ENCODE results near the gene CEBPA.

The CEBPA gene

DNA sequence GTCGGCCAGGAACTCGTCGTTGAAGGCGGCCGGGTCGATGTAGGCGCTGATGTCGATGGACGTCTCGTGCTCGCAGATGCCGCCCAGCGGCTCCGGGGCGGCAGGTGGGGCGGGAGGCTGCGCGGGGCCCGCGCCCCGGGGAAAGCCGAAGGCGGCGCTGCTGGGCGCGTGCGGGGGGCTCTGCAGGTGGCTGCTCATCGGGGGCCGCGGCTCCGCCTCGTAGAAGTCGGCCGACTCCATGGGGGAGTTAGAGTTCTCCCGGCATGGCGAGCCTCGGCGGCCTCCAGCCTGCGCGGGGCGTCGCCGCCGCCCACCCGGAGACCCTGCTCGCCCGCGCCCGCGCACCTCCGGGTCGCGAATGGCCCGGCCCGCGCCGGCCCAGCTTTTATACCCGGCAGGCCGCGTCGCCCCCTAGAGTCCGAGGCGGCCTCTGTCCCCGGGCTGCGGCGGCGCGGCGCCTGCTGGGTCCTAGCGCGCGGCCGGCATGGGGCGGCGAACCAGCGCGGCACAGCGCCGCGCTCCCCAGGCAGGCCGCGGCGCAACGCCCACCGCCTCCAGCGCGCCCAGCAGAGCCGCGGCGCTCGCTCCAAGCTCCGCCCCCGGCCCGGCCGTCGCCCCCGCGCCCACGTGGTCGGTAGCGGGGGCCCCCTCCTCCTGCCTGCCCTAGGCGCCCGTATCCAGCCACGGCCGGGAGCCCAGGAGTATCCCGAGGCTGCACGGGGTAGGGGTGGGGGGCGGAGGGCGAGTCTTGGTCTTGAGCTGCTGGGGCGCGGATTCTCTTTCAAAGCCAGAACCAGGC is at the start of gene CEBPA:
TSS of gene CEBPA (minus strand) at position 360 of the 799 bp plus-strand sequence. CDS start at position 240, 120 bp downstream.
- DNase-seq, result peak; percentile 71

DNA sequence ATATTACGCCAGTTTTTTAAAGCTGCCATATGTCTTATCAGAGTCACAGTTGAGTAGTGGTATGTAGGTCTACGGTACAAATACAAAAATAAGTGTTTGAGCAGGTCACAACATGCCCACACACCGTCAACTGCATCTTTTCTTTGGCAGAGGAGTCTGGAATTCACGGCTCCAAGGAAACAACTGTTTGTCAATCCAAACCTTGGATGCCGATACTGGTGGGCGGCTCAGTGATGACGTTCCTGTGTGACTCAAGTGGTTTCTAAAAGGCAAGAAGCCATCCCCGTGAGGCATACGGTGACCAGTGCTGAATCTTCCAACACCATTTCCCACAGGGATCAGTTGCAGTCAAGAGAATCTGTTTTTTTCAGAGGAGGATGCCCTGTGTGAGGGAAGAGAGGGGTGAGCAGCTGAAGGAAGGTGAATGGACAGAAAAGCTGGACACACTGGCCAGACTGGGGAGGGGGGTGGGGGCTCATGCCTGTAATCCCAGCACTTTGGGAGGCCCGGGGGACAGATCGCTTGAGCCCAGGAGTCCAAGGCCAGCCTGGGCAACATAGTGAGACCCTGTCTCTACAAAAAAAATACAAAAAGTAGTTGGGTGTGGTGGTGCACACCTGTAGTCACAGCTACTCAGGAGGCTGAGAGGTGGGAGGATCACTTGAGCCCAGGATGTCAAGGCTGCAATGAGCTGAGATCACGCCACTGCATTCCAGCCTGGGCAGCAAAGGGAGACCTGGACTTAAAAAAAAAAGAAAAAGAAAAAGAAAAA is 48.4 kb upstream of the CEBPA start:
- no peak for DNase-seq

DNA sequence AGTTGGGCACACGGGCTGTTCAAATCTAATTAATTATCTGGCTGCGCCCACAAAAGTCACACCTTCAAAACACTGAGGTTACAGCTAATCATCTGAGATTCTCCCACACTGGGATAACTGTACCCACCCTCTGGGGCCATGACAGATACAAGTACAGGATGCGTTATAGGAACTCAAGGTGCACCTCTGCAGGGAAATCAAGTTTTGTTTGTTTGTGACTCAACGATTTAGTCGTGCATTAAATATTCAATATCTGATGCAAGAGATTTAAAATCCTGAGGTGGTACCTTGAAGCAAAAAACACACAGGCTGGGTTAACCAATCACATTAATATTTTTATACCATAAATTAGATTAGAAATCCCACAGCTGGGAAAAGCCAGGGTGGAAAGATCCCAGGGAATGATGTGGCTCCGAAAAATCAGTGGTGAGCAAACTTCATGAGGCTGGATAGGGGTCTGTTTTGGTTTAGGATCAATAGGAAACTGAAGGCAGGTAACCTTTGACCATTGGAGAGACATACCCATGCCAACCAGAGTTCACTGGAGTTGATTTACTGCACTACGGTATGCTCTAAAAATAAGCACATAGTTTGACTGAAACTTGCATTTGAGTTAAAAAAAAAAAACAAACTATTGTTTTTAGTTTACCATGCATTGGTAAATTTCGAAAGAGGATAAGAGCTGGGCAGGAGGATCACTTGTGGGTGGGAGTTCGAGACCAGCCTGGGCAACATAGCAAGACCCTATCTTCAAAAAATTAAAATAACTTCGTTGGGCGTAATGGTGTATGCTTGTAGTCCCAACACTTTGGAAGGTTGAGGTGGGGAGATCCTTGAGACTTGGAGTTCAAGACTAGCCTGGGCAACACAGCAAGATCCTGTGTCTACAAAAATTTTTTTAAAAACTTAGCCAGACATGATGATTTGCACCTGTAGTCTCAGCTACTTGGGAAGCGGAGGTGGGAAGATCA is 47.3 kb upstream of the CEBPA start:
- no peak for DNase-seq

DNA sequence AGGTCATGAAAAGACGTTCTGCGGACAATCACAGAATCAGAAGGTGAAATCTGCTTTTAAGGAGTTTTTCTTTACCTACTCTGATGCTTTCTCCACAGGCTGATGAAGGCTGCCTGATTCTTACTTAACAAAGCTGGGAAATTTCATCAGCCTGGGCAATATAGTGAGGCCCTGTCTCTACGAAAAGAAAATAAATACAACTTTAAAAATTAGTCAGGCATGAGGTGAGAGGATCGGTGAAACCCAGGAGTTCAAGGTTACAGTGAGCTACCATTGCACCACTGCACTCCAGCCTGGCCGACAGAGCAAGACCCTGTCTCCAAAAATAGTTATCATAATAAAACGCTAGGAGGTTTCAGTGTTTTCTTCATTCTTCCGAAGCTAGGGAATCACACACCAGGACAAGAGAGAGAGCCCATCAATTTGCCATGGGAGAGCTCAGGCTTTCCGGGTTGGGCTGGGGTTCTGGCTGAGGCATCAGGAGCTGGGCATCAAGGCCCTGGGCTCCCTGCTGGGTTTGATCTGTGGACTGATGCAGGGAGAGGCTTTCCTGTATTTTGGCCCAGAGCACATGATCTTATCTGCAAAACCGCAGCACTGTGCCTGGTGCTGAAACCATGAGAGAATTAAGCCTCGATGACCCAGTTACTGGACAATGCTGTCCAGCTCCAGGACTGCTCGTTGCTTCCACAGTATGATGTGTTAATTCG is 46.1 kb upstream of the CEBPA start:
- no peak for DNase-seq

DNA sequence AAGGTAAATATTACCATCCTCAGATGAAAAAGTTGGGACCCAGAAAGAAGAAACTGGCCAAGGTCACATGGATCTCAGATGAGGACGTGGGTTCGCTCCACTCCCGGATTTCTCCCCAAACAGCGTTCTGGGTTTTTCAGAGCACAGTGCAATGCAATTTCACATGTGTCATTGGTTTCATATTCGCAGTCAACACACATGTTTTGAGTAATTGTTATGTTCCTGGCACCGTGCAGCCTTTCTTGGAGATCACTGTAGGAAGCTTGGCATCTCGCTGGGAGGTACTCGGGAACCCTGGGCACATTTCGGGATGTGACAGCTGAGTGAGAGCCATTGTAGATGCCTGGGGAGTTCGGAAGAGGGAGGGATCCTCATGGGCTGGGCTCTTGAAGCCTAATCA is 45.0 kb upstream of the CEBPA start:
- no peak for DNase-seq

DNA sequence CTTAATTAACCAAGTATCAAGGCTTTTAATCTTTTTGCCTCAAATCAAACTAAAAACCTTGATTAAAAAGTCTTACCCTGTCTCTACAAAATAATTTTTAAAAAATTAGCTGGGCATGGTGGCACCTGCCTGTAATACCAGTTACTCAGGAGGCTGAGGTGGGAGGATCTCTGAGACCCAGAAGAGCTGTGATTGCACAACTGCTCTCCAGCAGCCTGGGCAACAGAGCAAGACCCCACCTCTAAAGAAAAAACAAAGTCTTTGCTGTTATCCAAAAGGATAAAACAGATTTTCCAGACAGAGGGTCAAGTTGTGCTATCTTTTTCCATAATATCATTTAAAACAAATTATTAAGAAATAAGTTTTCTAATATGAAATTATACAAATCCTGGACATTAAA is 44.3 kb upstream of the CEBPA start:
- no peak for DNase-seq

DNA sequence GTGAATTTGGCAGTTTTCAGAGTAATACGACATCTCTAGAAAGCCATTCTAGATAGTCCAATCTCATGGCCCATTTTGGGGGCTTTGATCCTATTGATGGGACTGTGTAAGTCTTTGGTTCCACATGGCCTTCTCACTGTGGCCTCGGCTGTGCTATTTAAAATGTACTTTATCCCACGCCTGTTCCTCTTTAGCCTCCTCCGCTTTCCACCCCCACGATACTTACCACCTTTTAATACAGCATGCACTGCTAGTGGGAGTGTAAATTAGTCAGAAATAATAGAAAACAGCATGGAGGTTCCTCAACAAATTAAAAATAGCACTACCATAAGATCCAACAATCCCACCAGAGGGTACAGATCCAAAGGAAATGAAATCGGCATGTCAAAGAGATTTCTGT is 42.8 kb upstream of the CEBPA start:
- no peak for DNase-seq

DNA sequence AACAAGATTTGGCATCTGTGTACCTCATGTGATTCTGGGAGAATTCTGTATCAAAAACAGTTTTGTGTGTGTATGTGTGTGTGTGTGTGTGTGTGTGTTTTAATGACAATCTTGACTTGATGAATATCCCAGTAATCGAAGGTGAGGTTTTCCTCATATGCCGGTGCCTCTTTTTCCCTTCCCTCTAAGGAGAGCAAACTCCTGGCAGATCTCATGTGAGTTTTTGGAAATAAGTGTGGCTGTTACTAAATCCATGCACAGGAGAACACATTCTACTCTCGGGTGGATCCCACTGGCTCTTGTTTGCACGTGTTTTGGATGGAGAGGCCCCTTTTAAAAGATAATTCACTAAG is 42.2 kb upstream of the CEBPA start:
- DNase-seq, result no peak

DNA sequence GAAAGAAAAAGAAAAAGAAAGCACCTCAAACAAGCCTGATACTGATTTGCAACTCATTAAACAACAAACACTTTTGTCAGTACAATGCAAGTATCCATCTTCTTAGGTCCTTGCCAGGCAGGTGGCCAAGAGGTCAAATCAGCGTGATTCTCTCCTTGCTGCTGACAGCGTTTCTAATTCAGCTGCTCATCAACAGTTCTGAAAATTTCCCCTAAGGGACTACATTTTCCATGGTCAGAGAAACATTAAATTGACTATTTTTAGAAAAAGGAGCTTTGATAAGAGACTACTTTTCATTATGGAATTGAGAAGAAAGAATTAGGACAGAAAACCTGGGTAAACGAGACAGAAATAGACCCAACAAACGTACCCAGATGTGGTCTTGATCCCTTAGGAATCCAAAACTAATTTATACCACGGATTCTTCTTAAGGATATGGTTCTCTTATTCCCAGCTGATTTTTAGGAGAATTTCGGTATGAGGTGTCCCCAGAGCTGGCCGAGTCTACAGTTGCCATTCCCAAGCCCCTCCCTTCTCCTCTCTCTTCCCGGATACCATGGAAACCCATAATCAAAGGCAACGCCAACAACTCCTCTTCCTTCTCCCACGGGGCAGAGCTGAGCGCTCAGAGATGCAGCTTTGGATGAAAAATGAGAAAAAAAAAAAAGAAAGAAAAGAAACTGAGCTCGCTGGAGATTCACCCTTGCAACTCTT is 41.7 kb upstream of the CEBPA start:
- no peak for DNase-seq

DNA sequence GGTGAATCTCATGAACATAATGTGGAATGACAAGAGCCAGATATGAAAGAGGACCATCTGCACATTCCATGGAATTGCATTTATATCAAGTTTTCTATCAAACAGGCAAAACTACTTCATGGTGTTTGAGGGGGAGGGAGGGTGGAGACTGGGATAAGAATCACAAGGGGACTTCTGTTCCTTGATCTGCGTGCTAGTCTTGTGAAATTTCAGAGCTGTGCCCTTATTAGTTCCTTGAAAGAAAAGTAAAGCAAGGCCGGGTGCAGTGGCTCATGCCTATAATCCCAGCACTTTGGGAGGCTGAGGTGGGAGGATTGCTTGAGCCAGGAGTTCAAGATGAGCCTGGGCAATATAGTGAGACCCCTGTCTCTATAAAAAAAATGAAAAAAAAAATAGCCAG is 41.0 kb upstream of the CEBPA start:
- no peak for DNase-seq

DNA sequence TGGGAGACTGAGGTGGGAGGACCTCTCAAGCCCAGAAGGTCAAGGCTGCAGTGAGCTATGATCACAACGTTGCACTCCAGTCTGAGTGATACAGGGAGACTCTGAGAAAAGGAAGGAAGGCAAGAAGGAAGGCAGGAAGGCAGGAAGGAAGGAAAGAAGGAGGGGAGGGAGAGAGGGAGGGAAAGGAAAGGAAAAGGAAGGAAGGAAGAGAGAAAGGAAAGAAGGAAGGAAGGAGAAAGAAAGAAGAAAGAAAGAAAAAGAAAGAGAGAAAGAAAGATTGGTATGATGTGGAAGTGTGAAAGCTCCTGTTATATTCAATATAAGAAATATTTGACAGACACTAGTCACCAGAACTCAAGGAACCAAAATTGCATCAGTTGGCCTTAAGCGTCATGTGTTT is 38.7 kb upstream of the CEBPA start:
- DNase-seq, result no peak

DNA sequence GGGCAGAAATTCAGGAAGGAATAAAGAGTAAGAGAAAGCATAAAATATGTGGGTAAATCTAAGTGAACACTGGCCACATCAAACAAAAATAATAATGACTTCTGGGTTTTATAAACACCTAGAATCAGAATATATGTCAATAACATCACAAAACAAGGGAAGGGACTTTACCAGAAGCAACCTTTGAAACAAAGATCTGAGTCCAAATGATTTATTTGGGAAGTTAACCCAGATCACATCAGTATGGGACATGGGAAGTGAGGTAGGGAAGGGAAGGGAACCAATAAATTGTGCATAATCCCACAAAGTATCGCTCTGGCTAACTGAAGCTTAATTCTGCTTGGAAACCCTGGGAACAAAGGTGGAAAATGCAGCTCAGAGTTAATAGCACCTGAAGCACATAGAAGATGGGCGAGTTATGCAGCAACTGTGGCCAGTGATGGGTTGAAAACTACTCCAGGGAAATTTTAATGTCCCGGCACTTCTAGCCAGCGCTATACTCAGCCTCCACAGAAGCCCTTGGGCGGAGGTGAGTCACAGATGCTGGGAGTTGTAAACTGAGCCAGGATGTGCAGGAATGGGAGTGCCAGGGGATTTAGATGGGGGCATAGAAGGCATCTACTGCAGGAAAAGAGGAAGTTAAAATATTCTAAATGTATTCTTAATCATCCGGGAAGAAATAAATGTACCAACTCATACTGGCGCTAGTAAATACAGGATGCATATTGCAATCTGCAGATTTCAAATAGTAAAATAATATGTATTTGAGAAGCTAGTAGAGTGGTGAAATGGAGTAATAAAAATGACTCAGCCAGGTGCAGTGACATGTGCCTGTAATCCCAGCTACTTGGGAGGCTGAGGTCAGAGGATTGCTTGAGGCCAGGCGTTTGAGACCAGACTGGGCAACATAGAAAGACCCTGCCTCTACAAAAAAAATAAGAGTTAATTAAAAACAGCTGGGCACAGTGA is 37.0 kb upstream of the CEBPA start:
- DNase-seq, result no peak

DNA sequence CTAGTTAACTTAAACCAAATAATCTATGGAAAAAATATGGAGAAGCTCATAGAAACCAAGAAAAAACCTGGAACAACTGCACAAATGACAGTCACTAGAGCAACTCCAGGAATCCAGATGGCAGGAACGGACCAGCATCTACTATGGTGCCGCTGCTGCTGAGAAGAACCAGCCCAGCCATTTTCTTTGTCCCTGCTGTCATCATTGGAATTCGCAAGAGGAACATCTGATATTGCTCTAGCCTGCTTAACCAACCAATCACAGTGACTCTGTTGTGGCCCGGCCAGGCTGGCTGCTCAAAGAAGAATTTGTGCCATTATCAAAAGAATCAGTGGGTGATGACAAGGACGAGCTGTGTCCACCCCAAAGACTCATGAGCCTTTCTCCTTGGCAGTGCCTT is 33.1 kb upstream of the CEBPA start:
- no peak for DNase-seq

DNA sequence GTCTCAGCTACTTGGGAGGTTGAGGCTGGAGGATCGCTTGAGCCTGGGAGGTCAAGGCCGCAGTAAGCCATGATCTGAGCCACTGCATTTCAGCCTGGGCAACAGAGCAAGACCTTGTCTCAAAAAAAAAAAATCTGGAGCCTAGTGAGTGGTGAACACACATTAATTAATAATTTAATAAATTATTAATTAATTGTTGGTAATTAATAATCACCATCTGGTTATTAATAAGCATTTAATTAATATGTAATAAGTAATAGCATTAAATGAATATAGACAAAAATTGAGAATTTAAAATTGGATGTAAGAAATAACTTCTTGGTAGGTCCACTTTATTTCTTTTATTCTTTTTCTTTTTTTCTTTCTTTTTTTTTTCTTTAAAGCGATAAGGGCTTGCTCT is 31.9 kb upstream of the CEBPA start:
- no peak for DNase-seq

DNA sequence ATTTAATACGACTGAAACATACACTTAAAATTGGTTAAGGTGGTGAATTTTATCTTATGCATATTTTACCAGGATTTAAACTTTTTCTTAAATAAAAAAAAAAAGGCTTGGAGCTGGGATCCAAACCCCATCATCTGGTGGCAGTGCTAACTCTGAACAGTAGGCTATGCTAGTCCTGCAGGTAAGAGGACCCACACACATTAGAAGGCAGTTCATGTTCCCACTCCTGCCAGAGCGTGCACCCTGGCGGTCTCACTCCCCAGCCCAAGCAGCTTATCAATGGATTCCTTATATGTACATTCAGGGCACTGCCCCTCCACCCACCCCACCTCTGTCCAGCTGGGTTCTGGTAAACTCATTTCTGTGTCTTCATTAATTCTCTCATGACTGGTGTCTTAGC is 31.3 kb upstream of the CEBPA start:
- no peak for DNase-seq

DNA sequence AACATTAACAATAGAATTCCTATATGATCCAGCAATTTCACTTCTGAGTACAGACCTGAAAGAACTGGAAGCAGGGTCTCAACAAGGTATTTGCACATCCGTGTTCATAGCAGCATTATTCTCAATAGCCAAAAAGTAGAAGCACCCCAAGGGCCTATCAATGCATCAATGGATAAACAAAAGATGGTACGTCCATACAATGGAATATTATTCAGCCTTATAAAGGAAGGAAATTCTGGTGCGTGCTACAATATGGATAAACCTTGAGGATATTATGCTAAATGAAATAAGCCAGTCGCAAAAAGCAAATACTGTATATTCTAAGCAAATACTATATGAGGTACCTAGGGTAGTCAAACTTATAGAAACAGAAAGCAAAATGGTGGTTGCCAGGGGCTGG is 30.8 kb upstream of the CEBPA start:
- DNase-seq, result no peak

DNA sequence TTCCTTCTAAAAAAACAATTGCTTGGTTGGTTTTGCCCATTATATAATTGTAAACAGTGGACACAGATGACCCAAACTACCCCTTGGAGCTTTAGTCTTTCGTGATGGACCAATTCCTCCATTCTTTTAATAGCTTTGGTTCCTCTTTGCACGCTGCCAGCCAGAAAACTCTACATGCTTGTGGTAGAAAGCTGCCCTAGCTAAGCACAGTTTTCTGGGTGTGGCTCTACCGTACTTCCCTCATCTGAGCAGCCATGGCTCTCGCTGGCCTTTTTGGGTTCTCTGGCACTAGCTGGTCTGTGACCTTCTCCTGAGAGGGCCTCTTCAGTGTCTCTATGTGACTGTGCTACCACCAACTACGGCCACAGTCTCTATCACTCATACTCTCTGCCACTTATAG is 29.9 kb upstream of the CEBPA start:
- no peak for DNase-seq

DNA sequence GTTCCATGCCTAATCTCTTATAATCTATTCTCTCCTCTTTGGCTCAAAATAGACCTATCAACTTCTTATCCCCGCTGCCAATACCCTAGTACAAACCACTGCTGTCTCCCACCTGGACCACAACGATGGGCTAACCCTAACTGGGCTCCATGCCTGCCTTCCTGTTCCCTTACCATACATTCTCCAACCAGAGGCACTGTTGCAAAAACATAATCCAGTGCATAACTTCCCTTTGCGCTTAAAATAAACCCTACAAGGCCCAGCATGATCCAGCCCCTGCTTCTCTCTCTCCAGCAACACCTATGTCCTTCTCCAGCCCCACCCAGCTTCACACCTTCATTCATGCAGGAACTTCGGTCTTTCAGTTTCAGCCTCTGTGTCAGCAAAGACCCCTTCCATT is 27.4 kb upstream of the CEBPA start:
- no peak for DNase-seq

DNA sequence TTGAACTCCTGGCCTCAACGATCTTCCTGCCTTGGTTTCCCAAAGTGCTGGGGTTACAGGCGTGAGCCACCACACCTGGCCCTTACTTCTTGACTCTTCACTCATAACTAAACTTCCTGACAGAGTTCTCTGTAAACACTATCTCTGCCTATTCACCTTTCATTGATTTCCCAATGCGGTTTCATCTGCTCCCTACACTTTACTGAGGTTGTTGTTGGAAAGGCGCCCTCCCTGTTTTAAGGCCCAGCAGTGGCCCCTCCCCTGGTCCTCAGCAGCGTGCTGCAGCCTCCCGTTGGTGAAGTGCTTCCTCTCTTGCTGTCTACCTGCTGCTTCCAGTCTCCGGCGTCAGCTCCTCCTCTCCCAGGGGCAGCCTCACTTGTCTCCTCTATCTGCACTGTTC is 26.7 kb upstream of the CEBPA start:
- DNase-seq, result no peak

DNA sequence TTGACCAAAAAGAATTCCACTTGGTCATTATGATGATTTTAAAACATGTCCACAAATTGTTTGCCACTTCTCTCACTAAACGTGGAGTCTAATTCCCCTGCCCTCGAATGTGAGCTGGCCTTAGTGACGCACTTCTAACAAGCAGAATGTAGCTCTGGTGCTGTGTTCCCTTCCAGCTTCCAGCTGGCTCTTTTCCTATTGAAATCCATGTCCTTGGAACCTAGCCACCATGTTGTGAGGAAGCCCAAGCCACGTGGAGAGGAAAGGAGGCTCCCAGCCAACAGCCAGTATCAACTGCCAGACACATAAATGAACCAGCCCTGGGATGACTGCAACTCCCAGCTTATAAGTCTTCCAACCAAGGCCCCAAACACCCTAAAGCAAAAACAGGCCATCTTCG is 23.6 kb upstream of the CEBPA start:
- DNase-seq, result no peak

DNA sequence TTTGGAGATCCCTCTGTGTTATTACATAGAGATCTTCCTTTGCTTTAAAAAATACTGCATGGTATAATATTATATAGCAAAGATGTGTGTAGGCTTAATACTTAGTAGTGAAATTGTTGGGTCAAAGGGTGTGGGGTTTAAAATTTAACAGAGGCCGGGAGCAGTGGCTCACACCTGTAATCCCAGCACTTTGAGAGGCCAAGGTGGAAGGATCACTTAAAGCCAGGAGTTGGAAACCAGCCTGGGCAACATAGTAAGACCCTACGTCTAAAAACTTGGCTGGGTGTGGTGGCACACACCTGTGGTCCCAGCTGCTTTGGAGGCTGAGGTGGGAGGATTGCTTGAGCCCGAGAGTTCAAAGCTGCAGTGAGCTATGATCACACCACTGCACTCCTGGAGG is 22.3 kb upstream of the CEBPA start:
- no peak for DNase-seq

Data from stimulated activated CD8-positive, alpha-beta memory T cell treated with anti-CD3 and anti-CD28 coated beads, Interleukin-4, amount 100 ng/mL, for 48 hours (primary cell).